Measurements from ENCODE around the gene PSMB11.
"Not testable (repeated sequence)": the region's sequence is repeated elsewhere in the genome, so short reads cannot be mapped to it uniquely, and the experiment has no call there.

Gene PSMB11

GRCh38 chr14:23002592-23002991, 39.4 kb upstream of the PSMB11 start:
- Histone ChIP-seq H3K79me2 (ENCODE audit: low read length) (no peaks in the 10 kb centered on the region), H3K27me3 (ENCODE audit: low read depth, low read length) (no peaks in the 10 kb centered on the region), H3K27ac (ENCODE audit: low read length) (no peak overlapping the region), H3K4me2 (ENCODE audit: low read length) (no peak overlapping the region), H4K20me1 (ENCODE audit: insufficient read depth, low read length) (no peaks in the 10 kb centered on the region), H2AFZ (ENCODE audit: low read depth, low read length) (no peak overlapping the region), H3K4me3 (ENCODE audit: low read length) (no peak overlapping the region), H3K36me3 (replicated peaks; ENCODE audit: low read depth, low read length) (no peaks in the 10 kb centered on the region), H3K9me3 (ENCODE audit: insufficient read depth, low read length) (no peaks in the 10 kb centered on the region), H3K9ac (ENCODE audit: low read length) (no peak overlapping the region), H3K4me1 (ENCODE audit: low read length) (peaks cover 12% of the 10 kb centered on the region)
- no peak for TF ChIP-seq CTCF (IDR thresholded peaks at IDR 0.05; ENCODE audit: low read depth, low read length)
- no peak for TF ChIP-seq EZH2phosphoT487 (IDR thresholded peaks at IDR 0.05; ENCODE audit: low read depth)

GRCh38 chr14:23004274-23004673, 37.7 kb upstream of the PSMB11 start:
- not testable (repeated sequence) for H3K36me3 ChIP-seq (replicated peaks; ENCODE audit: low read depth, low read length); H3K9ac ChIP-seq (ENCODE audit: low read length)

GRCh38 chr14:23005451-23006187, 36.4 kb upstream of the PSMB11 start:
- Histone ChIP-seq H3K9ac (ENCODE audit: low read length) (peak overlapping the region; percentile 87), H3K79me2 (ENCODE audit: low read length) (0 out of 2 replicates have a peak, but pooled peaks cover 2% of the 10 kb centered on the region), H3K4me2 (ENCODE audit: low read length) (peak overlapping the region; percentile 84), H3K9me3 (ENCODE audit: insufficient read depth, low read length) (no peaks in the 10 kb centered on the region), H3K27me3 (ENCODE audit: low read depth, low read length) (no peaks in the 10 kb centered on the region), H3K4me3 (ENCODE audit: low read length) (peak overlapping the region; percentile 82), H2AFZ (ENCODE audit: low read depth, low read length) (no peak overlapping the region), H3K27ac (ENCODE audit: low read length) (no peak overlapping the region), H4K20me1 (ENCODE audit: insufficient read depth, low read length) (no peaks in the 10 kb centered on the region), H3K36me3 (replicated peaks; ENCODE audit: low read depth, low read length) (no peaks in the 10 kb centered on the region), H3K4me1 (ENCODE audit: low read length) (peaks cover 32% of the 10 kb centered on the region)
- TF ChIP-seq CTCF (IDR thresholded peaks at IDR 0.05; ENCODE audit: low read depth, low read length) (no peak), EZH2phosphoT487 (IDR thresholded peaks at IDR 0.05; ENCODE audit: low read depth) (no peak)

More at GRCh38 chr14:23004274-23004673, 37.7 kb upstream of the PSMB11 start:
- H3K27me3 ChIP-seq (ENCODE audit: low read depth, low read length); H3K79me2 ChIP-seq (ENCODE audit: low read length); H3K4me3 ChIP-seq (ENCODE audit: low read length); H3K27ac ChIP-seq (ENCODE audit: low read length); H4K20me1 ChIP-seq (ENCODE audit: insufficient read depth, low read length); H3K9me3 ChIP-seq (ENCODE audit: insufficient read depth, low read length); H2AFZ ChIP-seq (ENCODE audit: low read depth, low read length); H3K4me2 ChIP-seq (ENCODE audit: low read length): not testable (repeated sequence)
- H3K4me1 ChIP-seq (ENCODE audit: low read length), result peaks cover 25% of the 10 kb centered on the region

- H3K27me3 ChIP-seq (ENCODE audit: low read depth, low read length), result no peaks in the 10 kb centered on the region
- H3K4me1 ChIP-seq (ENCODE audit: low read length), result peaks cover 32% of the 10 kb centered on the region
- H2AFZ ChIP-seq (ENCODE audit: low read depth, low read length), result 0 out of 2 replicates have a peak overlapping the region, but pooled peaks have one; percentile 57
Measured at GRCh38 chr14:23006188-23006534, 35.9 kb upstream of the PSMB11 start.

More at GRCh38 chr14:23006188-23006534, 35.9 kb upstream of the PSMB11 start:
- Histone ChIP-seq H3K9ac (ENCODE audit: low read length) (peak overlapping the region; percentile 87), H3K4me3 (ENCODE audit: low read length) (peak overlapping the region; percentile 82), H3K9me3 (ENCODE audit: insufficient read depth, low read length) (no peaks in the 10 kb centered on the region), H3K79me2 (ENCODE audit: low read length) (0 out of 2 replicates have a peak, but pooled peaks cover 2% of the 10 kb centered on the region), H4K20me1 (ENCODE audit: insufficient read depth, low read length) (no peaks in the 10 kb centered on the region), H3K4me2 (ENCODE audit: low read length) (peak overlapping the region; percentile 84), H3K27ac (ENCODE audit: low read length) (peak overlapping the region; percentile 75), H3K36me3 (replicated peaks; ENCODE audit: low read depth, low read length) (no peaks in the 10 kb centered on the region)
- TF ChIP-seq CTCF (IDR thresholded peaks at IDR 0.05; ENCODE audit: low read depth, low read length) (no peak), EZH2phosphoT487 (IDR thresholded peaks at IDR 0.05; ENCODE audit: low read depth) (no peak)
